Epithelial cell of prostate (primary cell): ENCODE measurements around the gene GRPEL1.

Source experiments
- DNase-seq: peaks from one replicate; pipeline ENCODE4 v3.0.0-alpha.2; 2011; ENCODE audit warnings: low read depth, low spot score
- H3K27ac ChIP-seq: fragments of 450-650 bp; 2 replicates; pipeline ENCODE4 v1.5.1; 2017; ENCODE audit warnings: mild to moderate bottlenecking

Gene GRPEL1

DNA sequence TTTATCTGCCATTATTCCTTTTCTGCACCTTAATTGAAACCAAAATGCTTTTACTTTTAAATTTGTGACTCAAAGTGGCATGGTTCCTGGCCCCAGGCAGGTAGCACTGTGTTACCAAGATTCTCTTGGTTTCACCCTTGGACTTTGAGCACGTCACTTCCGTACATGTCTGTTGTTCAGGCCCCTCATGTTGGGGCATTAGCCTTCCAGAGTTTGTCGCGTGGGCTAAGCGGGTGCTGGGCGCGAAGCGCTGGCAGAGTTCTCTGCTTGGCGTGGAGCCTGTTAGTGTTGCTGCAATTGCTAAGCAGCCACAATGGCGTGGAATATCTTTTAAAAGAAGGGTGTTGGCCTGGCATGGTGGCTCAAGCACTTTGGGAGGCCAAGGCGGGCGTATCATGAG is 38.7 kb downstream of the GRPEL1 start:
- no peak overlapping the region for H3K27ac ChIP-seq
- DNase-seq, result no peak

GRCh38 chr4:7027913-7028312 is 40.0 kb downstream of the GRPEL1 start:
- H3K27ac ChIP-seq, result no peak overlapping the region
- DNase-seq, result no peak

DNA sequence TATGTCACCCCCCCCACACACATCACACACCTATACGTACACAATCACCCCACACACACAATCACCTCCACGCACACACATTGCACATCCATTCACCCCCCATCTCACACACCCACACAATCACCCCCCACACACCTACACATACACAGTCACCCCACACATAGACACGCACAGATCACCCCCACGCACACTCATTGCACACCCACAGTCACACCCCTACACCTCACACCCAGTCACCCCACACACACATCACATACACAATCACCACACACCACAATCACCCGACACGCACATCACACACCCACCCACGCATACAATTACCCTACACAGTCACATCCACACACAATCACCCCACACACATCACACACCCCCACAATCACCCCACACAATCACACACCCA is 40.6 kb downstream of the GRPEL1 start:
- no peak for DNase-seq
- no peak overlapping the region for H3K27ac ChIP-seq

- DNase-seq, result no peak
- no peak overlapping the region for H3K27ac ChIP-seq
Measured at GRCh38 chr4:7026107-7026506, 41.8 kb downstream of the GRPEL1 start.

DNA sequence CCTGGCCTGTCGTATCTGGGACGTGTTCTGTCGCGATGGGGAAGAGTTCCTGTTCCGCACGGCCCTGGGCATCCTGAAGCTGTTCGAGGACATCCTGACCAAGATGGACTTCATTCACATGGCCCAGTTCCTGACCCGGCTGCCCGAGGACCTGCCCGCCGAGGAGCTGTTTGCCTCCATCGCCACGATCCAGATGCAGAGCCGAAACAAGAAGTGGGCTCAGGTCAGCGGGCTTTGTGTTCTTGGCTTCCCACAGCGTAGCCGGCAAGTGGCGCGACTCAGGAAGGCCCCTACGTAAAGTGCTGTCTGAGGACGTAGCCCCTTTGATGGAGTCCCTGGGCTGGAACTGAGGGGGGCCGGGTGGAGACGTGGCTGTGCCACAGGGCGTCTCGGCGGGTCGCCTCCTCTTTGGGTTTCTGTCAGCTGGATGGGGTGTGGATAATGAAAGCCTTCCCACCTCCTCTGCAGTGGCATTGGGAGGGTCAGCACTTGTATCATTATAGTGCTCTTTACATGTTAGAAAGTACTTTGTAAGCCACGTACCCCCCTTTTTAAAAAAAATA is 42.7 kb downstream of the GRPEL1 start:
- no peak overlapping the region for H3K27ac ChIP-seq
- DNase-seq, result no peak

DNA sequence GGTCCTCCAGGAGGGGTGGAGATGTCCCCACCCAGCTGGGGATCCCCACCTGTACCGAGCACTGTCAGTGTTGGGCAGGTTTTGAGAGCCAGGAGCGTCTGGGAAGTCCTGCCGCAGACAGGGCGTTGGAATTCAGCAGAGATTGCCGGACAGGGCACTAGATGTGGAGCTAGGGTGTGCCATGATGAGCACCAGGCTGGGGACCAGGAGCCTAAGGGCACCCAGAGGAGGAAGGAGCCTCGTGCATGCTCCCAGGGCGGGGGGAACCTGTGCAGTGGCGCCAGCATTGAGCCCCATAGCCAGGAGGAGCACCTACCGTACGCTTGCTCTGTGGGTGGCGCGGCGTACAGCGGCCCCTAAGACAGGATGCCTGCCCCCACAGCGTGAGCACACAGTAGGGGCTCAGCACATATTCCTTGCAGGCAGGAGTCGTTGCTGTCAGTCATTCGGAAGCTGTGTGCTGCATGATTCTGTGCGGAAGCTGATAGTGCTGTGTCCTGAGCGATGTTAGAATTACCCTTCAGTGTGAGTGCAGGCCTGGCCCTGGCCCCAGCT is 43.5 kb downstream of the GRPEL1 start:
- H3K27ac ChIP-seq, result no peak overlapping the region
- no peak for DNase-seq

DNA sequence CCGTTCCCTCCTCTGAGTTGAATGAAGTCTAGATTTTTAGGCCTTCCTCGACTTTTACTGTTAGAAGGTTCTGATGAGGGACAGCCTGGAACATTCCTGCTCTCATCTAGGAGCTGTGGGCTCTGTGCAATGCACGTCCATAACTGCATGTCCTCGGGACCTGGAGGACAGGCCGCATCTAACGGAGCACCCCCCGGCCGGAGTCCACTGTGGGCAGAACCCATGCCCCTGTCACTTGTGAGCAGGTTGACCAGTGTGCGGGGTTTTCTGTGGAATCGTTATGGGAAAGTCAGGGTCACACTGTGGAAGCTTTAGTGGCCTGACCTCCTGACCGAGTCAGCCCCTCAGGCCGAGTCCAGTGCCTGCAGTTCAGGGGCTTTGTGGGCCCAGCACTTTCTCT is 44.0 kb downstream of the GRPEL1 start:
- H3K27ac ChIP-seq, result no peak overlapping the region
- DNase-seq, result no peak

DNA sequence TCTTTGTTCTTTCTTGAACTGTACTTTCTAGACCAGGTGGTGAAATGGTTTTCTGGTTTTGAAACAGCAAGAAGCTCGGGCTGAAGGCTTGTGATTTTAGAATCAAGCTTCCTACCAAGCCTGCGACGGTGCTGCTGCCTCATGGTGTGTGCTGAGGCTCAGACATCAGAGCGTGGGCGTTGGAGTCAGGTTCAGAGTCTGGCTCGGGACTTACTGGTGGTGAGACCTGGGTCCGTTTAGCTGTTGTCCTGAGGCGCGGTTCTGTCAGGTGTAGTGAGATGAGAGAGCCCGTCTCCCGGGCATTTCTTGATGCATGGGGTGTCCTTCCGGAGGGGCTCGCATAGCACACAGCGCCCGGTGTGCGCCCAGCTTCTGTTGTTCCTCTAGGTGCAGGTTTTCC is 44.4 kb downstream of the GRPEL1 start:
- H3K27ac ChIP-seq, result peak overlapping the region; percentile 92
- DNase-seq, result no peak

DNA sequence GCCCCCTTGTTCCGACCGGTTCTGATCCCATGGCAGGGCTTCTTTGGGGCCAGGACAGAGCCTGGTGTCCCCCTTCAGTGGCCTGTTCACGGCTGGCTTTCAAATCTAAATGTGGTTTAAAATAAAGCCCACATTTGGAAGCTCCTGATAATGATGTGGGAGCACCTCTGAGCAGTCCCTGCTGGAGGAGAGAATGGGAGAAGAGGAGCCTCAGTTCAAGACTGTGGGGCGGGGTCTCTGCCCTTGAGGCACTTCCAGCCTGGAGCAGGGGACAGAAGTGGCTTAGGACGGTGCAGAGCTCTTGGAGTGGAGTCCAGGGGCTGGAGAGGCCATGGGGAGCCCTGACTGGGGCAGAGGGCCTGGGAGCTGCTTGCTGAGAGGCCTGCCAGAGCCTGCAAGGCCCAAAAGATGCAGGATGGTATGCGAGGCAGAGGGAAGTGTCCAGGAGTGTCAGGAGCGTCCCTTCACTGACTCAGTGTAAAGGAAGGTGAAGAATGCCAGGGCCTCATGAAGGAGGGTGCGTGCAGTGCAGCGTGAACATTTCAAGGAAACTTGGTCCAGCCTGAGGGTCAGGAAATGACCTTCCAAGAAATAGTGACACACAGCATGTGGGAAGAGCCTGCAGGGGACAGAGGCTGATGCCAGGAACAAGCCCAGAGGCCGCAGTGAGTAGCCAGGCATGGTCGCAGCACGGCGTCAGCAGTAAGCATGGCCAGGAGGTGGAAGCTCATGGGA is 45.8 kb downstream of the GRPEL1 start:
- no peak for DNase-seq
- H3K27ac ChIP-seq, result peak overlapping the region; percentile 92

DNA sequence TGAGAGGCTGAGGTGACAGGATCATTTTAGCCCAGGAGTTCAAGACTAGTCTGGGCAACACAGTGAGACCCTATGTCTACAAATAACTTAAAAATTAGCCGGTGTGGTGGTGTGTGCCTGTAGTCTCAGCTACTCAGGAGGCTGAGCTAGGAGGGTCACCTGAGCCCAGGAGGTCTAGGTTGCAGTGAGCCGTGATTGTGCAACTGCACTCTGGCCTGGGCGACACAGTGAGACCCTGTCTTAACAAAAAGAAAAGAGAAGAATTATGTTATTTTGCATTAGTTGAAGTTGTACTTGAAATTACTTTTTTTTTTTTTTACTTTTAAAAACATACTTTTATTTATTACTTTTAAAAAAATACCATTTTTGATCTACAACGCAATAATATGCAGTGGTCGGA is 46.5 kb downstream of the GRPEL1 start:
- no peak for DNase-seq
- peak overlapping the region; percentile 92 for H3K27ac ChIP-seq

GRCh38 chr4:7020856-7021255 is 47.0 kb downstream of the GRPEL1 start:
- DNase-seq, result no peak
- peak overlapping the region; percentile 92 for H3K27ac ChIP-seq

DNA sequence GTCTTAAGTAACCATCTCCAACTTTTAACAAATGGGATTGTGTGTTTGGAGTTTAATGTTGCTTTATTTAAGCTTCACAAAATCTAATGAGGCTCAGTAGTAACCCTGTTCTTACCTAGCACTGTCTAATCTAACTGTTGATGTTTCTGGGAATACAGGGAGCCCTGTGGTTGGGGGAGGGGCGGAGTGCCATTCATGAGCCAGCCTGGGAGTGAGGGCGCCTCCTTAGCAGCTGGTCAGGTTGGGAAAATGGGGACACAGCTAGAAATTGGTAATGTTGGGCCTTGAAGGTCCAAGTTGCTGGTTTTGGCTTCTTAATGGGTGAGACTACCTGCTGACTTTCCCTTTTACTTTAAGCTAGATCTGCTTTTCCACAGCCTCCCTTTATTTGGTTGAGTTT is 47.6 kb downstream of the GRPEL1 start:
- DNase-seq, result no peak
- peak overlapping the region; percentile 92 for H3K27ac ChIP-seq

DNA sequence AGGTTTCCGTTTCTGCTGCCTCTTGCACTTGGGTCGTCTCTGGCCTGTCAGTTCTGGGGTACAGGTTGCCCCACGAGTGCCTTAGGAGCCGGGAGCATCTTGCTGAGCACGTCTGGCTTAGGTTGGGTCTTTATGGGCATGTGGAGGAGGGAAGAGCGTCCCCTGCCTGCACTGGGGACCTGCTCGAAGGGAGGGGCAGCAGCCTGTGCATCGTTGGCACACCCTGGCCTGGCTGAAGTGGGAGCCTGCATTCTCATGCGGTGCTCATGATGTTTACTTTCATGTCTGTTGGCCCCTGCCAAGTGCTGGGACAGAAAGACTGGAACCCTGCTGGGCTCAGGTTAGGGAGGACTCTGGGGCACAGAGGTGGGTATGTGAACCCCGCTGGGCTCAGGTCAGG is 48.5 kb downstream of the GRPEL1 start:
- H3K27ac ChIP-seq, result no peak overlapping the region
- no peak for DNase-seq

DNA sequence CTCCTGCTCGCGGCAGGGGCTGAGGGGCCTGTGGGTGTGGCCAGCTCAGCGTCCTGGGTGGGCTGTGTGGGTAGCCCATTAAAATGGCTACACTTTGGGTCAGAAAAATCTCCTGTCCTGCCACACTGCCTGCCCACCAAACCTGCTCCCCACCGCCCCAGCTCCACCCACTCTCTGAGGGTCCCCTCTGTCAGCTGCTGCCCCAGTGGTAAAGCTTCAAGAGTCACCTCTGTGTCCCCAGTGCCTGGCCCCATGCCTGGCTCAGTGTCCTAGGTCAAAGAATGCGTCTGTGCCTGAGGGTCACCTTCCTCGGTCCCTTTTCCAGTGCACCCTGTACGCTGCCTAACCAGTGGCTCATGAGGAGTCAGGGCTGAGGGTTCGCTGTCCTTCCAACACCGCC is 49.6 kb downstream of the GRPEL1 start:
- no peak for DNase-seq
- H3K27ac ChIP-seq, result no peak overlapping the region

GRCh38 chr4:7017446-7018048 is 50.3 kb downstream of the GRPEL1 start:
- DNase-seq, result no peak

DNA sequence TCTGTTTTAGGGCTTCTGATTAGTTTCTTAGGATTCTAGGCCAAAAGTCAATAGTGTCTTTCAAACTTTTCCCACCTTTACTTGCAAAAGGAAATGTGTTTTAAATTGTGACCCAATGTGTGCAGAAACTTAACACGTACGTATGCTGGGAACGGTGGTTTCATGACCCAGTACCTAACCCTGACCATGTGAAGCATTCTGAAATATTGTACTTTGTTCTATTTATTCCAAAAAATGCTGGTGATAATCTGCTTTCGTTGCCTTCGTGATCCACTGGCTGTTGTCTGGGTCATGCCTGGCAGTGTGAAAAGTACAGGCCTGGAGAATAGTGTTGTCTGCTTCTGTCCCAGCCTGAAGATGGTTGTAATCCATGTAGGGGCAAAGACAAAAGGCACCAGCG is 51.4 kb downstream of the GRPEL1 start:
- no peak overlapping the region for H3K27ac ChIP-seq
- DNase-seq, result no peak

More at GRCh38 chr4:7017446-7018048, 50.3 kb downstream of the GRPEL1 start:
- H3K27ac ChIP-seq, result no peak overlapping the region

DNA sequence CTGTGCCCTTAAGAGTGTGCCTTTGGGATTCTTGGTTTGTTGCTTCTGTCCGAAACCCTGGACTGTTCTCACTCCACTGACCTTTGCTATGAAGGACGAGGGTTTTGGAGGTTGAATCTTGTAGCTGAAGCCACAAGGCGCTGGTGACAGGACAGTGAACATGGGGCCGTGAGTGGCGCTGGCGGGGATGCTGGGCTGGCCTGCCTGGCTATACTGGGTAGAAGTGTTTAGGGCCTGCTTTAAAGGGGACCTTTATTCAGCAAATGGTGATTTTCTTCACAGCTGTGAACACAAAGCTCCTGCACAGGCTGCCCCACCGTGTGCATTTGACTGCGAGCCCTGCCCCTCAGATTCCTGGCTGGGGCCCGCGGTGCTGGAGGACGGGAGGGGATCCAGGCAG is 51.8 kb downstream of the GRPEL1 start:
- H3K27ac ChIP-seq, result no peak overlapping the region
- no peak for DNase-seq

DNA sequence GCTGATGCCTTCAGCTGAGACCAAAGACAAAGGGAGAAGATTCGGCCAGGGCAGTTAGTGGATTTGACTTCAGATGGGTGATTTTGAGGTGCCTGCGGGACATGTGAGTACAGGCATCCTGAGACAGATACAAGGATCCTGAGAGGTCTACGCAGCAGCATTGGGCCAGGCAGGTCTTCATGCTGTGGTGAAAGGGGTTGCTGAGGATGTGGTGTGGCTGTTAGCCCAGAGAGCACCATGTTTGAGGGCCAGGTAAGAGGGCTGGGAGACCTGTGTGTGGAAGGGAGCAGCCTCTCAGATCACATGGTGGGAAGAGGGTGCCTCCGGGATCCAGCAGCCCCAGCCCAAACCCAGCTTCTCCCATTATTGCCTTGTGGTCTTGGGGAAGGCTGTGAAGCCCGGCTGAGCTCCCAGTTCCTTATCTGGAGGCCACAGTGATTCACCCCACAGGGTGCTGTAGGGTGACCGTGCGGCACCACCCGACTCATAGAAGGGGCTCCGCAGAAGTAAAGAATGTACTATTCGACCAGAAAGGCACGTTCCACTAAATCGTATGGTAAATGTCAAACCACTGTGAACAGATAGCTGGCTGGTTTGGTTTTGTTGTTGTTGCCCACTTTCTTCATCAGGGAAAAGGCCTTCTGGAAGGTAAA is 52.4 kb downstream of the GRPEL1 start:
- DNase-seq, result no peak
- H3K27ac ChIP-seq, result no peak overlapping the region

DNA sequence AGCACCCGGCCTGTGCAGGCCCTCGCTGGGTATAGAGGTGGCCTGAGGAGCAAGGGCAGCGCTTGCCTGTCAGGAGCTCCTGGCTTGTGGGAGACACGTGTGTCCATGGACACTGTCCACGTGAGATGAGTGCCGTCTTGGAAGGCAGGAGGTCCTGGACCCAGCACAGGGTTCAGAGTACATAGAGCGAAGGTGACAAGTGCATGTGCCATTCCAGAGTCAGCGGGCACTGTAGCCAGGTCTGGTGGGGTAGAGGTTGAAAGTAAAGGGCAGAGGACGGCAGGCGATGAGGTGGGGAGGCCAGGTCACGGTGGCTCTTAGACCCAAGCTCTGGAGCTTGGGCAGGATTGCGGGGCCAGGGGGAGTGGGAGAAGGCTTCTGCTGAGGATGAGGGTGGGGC is 53.0 kb downstream of the GRPEL1 start:
- no peak overlapping the region for H3K27ac ChIP-seq
- DNase-seq, result no peak

DNA sequence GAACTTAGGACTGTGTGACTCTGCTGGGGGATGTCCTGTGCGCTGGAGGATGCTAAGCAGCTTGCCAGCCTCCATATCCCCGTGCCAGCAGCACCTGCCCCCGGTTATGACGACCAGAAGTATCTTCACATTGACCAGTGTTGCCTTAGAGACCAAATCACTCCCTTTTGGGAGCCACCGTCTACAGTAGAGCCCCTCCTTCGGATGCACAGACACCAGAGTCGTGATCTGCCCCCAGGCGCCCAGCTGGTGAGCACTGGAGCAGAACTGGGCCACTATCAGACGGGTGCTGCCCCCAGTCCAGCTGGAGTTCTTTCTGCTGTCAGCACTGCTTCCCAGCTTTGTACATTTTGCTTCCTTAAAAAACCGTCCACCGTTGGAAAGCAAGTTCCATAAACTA is 54.7 kb downstream of the GRPEL1 start:
- H3K27ac ChIP-seq, result no peak overlapping the region

GRCh38 chr4:7009564-7009963 is 58.3 kb downstream of the GRPEL1 start:
- H3K27ac ChIP-seq, result no peak overlapping the region
- DNase-seq, result no peak

More for the DNA sequence above, 54.7 kb downstream of the GRPEL1 start:
- no peak for DNase-seq
